GM12801 (cell line): ENCODE data around the gene ADAT2.

Experiments
- TF ChIP-seq, protein P1 (sequence below): IDR thresholded peaks from one replicate; pipeline ENCODE4 v1.5.1; 2011; ENCODE audit warnings: control low read depth; ENCODE audit not compliant: insufficient read length; ENCODE audit errors: extremely low read depth

The ADAT2 gene

DNA sequence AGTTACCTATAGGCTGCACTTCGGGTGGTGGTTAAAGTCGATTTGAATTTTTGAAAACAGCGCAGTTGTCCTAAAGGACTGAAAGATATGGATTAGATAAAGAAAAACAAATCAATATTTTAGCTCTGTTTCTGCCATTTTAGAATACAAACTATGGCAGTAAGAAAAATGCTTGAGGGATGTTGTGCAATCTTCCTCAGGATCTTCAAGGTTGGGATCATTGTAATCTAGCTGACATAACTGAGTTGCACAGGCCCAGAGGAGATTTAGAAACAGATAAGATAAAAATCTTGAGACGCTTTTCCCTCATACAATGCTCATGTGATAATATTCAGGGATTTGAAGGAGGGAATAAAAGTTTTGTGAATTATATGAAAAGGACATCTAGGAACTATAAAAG, 1.0 kb upstream of the ADAT2 start:
- TF ChIP-seq, protein P1, sequence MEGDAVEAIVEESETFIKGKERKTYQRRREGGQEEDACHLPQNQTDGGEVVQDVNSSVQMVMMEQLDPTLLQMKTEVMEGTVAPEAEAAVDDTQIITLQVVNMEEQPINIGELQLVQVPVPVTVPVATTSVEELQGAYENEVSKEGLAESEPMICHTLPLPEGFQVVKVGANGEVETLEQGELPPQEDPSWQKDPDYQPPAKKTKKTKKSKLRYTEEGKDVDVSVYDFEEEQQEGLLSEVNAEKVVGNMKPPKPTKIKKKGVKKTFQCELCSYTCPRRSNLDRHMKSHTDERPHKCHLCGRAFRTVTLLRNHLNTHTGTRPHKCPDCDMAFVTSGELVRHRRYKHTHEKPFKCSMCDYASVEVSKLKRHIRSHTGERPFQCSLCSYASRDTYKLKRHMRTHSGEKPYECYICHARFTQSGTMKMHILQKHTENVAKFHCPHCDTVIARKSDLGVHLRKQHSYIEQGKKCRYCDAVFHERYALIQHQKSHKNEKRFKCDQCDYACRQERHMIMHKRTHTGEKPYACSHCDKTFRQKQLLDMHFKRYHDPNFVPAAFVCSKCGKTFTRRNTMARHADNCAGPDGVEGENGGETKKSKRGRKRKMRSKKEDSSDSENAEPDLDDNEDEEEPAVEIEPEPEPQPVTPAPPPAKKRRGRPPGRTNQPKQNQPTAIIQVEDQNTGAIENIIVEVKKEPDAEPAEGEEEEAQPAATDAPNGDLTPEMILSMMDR: no peak

DNA sequence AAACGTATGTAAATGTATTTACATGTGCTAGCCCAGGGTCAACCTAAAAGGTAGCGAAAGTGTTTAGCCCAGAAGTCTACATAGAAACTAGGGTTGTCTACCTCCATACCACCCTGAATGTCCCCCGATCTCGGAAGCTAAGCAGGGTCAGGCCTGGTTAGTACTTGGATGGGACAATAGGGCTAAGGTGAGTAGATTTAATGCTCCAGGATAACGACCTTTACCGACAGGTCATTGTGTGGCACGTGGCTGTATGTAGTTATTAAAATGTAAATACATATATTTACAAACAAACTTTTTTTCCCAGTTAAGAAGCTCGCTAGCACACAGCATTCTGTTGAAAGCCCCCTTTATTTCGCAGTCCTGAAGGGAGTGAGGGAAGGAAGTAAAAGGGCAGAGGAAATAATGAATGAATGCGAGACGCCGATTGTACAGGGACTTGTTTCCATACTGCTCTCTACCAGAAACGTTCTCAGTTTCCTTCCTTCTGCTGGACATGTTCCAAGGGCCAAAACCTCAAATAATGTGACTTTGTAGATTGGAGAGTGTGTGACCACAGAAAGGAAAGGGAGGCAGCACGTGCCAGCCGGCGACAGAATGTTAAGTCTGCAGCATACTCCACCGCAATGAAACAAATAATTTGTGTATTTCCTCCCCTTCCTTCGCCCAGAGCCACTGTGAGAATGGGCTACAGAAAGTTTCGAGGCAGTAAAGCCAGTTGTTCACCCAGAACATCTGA, 612 bp downstream of the ADAT2 start:
- TF ChIP-seq, protein P1: no peak

DNA sequence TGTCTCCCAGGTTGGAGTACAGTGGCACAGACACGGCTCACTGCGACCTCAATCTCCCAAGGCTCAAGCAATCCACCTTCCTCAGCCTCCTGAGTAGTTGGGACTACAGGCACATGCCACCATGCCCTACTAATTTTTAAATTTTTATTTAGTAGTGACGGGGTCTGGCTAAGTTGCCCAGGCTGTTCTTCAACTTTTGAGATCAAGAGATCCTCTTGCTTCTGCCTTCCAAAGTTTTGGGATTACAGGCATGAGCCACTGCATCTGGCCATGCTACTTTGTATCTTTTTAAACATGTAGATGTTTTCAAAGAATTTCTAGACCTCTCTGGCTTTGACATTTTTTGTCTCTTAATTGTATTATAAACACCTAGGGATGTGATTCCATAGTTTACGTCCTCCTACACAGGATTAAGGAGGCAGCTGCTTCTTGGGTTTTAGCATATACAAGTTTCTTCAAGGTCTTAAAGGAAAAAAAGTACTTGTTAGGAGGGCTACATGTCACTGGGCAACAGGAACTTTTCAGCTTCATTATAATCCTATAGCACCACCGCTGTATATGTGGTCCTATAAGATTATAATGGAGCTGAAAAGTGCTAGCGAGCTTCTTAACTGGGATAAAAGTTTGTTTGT, 1.3 kb downstream of the ADAT2 start:
- TF ChIP-seq, protein P1: no peak

DNA sequence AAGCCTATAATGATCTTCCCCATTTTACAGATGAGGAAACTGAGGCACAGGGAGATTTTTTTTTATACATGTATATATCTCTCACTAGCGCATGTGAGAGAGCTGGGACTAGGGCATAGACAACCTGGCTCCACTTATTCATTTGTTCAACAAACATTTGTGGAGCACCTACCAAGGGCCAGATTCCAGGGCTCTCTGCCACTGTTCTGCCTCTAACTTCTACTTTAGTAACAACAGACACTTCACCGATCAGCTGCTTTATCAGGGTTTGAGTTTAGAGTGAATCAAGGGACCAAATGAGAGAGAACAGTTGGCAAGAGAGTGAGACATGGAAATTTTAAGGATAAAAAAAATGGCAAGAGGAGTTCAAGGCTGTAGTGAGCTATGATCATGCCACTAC, 7.4 kb downstream of the ADAT2 start:
- TF ChIP-seq, protein P1: no peak

DNA sequence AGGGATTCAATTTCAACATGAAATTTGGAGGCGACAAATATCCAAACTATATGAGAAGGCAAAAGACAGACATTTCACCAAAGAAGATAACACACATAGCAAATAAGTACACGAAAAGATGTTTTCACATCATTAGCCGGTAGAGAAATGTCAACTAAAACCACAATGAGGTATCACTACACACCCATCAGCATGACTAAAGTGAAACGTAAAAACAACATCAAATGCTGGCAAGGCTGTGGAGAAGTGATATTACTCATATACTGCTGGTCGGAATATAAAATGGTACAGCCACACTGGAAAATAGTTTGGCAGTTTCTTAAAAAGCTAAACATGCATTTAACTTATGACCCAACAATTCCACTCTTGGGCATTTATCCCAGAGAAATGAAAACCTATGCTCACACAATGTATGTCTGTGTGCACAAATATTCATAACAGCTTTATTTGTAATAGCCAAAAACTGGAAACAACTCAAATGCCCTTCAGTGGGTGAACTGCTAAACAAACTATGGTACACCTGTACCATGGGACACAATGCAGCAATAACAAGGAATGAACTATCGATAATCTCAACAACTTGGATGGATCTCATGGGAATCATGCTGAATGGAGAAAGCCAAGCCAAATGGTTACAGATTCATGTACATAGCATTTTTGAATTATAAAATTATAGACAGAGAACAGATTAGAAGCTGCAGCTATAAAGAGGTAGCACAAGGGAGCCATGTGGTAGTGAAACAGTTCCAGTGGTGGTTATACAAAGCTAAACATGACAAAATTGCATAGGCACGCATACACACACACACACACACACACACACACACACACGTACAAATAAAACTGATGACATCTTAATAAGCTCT, 8.6 kb downstream of the ADAT2 start:
- TF ChIP-seq, protein P1: no peak

DNA sequence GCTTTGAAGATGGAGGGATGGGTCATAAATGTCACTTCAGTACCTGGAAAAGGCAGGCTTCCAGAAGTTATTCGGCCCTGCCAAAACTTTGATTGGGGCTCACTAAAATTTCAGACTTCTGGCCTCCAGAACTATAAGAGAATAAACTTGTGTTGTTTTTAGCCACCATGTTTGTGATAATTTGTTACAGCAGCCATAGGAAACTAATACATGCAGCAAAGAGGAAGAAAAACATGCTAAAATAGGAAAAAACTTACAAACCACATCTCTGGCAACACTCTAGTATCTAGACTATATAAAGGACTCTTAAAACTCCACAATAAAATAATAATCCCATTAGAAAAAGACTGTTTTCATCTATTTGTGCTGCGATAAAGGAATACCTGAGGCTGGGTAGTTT, 9.5 kb downstream of the ADAT2 start:
- TF ChIP-seq, protein P1: no peak

DNA sequence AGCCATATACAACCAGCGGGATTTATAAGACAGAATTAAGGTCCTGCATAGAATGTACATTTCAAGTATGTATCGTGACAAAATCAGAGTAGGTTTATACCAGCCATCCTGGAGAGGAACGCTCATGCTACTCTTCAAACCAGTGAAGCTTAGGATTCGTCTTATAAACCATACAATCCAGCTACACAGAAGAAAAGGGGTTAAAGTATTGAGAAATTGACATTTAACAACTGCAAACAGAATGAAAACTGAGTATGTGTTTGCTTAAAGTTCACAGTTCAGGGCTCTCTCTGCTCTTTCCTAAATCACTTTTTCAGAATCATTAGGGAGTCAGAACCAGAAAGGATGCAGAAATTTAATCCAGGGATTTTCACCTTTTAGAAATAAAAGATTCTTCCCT, 17.9 kb downstream of the ADAT2 start:
- TF ChIP-seq, protein P1: no peak
